ENCODE data around the gene HLA-DRB5. TPM values are rescaled to one million over a fixed set of nuclear protein-coding genes. Genes with fewer than 3 reads are reported as not detected.
"Not testable (repeated sequence)": the region's sequence is repeated elsewhere in the genome, so short reads cannot be mapped to it uniquely, and the experiment has no call there.

The HLA-DRB5 gene
- total RNA-seq, 1 donor from 2014 or later = 3.4 TPM

DNA sequence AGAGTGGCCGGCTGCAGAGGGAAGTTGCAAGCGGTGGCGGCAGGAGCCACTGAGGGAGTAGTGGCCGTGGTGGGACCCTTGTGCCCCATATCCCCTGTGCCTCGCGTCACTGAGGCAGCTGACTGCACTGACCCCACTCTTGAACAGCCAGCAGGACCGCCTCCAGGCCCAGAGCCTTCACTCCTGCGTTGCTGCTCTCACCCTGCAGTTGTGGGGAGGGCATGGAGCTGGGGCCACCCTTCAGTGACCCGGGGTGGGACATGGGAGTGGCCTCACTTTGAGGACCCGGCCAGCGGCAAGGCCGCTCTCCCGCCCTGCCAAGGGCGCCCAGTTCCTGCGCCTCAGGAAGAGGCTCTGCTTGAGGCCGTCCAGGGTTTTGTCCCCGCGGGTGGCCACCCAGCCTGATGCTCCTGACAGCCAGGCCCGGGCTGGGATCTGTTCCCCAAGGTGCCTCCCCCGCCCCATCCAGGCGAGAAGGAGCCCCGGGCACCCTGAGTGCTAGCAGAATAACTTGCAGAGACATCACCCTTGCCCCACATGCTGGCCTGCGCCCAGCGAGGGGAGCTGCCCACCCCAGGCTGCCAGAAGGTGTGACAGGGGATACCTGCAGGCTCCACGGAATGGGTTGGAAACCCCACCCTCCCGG is 46.0 kb downstream of the HLA-DRB5 start:
- H3K4me1 ChIP-seq = no peaks in the 10 kb centered on the region
- no peak overlapping the region for H3K27ac Mint-ChIP-seq
- no peak overlapping the region for H3K4me3 Mint-ChIP-seq
- no peak overlapping the region for H3K4me2 ChIP-seq
- no peak for DNase-seq (ENCODE audit: low spot score)
- no peaks in the 10 kb centered on the region for H3K79me2 ChIP-seq (ENCODE audit: low read depth)
- no peaks in the 10 kb centered on the region for H3K9me3 ChIP-seq (ENCODE audit: low read depth)
- no peaks in the 10 kb centered on the region for H3K36me3 Mint-ChIP-seq
- TF ChIP-seq CTCF (IDR thresholded peaks at IDR 0.05) (no peak), EZH2 (IDR thresholded peaks at IDR 0.05) (no peak), EZH2phosphoT487 (IDR thresholded peaks at IDR 0.05) (no peak)
- no peaks in the 10 kb centered on the region for H3K27me3 ChIP-seq
- no peaks in the 10 kb centered on the region for H3K36me3 ChIP-seq
- no peak overlapping the region for H3K9ac ChIP-seq
- H3F3A ChIP-seq (ENCODE audit: low read depth) = no peaks in the 10 kb centered on the region
- H3K9me3 Mint-ChIP-seq = no peaks in the 10 kb centered on the region
- H2AFZ ChIP-seq (replicated peaks) = no peak overlapping the region
- H3K4me3 ChIP-seq = no peak overlapping the region
- no peaks in the 10 kb centered on the region for H4K20me1 ChIP-seq (ENCODE audit: low read depth)
- no peaks in the 10 kb centered on the region for H3K27me3 Mint-ChIP-seq (ENCODE audit: insufficient read depth, low read depth)
- H3K4me1 Mint-ChIP-seq = no peaks in the 10 kb centered on the region
- H3K27ac ChIP-seq = no peak overlapping the region

- H3K36me3 Mint-ChIP-seq = no peaks in the 10 kb centered on the region
- no peak overlapping the region for H3K4me2 ChIP-seq
Measured at GRCh38 chr6:32475392-32476206, 54.5 kb downstream of the HLA-DRB5 start.

GRCh38 chr6:32473376-32474348 is 56.4 kb downstream of the HLA-DRB5 start:
- not testable (repeated sequence) for H4K20me1 ChIP-seq (ENCODE audit: low read depth); H3K4me1 Mint-ChIP-seq; H3K27me3 ChIP-seq; H3K27ac ChIP-seq; H3K9me3 ChIP-seq (ENCODE audit: low read depth); H3F3A ChIP-seq (ENCODE audit: low read depth); H3K9me3 Mint-ChIP-seq; H3K4me3 Mint-ChIP-seq; H3K9ac ChIP-seq; H3K4me2 ChIP-seq; H3K36me3 ChIP-seq; H3K79me2 ChIP-seq (ENCODE audit: low read depth); H3K4me1 ChIP-seq; H3K4me3 ChIP-seq; H3K36me3 Mint-ChIP-seq; H3K27me3 Mint-ChIP-seq (ENCODE audit: insufficient read depth, low read depth); H3K27ac Mint-ChIP-seq
- peak; percentile 56 for DNase-seq (ENCODE audit: low spot score)
- H2AFZ ChIP-seq (replicated peaks) = peak overlapping the region; percentile 94

More at GRCh38 chr6:32475392-32476206, 54.5 kb downstream of the HLA-DRB5 start:
- no peaks in the 10 kb centered on the region for H3K36me3 ChIP-seq
- TF ChIP-seq CTCF (IDR thresholded peaks at IDR 0.05) (no peak), EZH2phosphoT487 (IDR thresholded peaks at IDR 0.05) (no peak), EZH2 (IDR thresholded peaks at IDR 0.05) (no peak)
- no peak overlapping the region for H3K4me3 ChIP-seq
- H3K27me3 Mint-ChIP-seq (ENCODE audit: insufficient read depth, low read depth) = peaks cover 7% of the 10 kb centered on the region
- no peaks in the 10 kb centered on the region for H3K79me2 ChIP-seq (ENCODE audit: low read depth)
- H3K9ac ChIP-seq = no peak overlapping the region
- H4K20me1 ChIP-seq (ENCODE audit: low read depth) = no peaks in the 10 kb centered on the region
- H2AFZ ChIP-seq (replicated peaks) = no peak overlapping the region
- DNase-seq (ENCODE audit: low spot score) = no peak
- H3K9me3 Mint-ChIP-seq = peaks cover 2% of the 10 kb centered on the region
- no peaks in the 10 kb centered on the region for H3K4me1 ChIP-seq
- no peaks in the 10 kb centered on the region for H3K9me3 ChIP-seq (ENCODE audit: low read depth)
- no peak overlapping the region for H3K27ac Mint-ChIP-seq
- no peaks in the 10 kb centered on the region for H3F3A ChIP-seq (ENCODE audit: low read depth)
- no peak overlapping the region for H3K27ac ChIP-seq
- H3K4me3 Mint-ChIP-seq = no peak overlapping the region
- H3K27me3 ChIP-seq = no peaks in the 10 kb centered on the region
- H3K4me1 Mint-ChIP-seq = no peaks in the 10 kb centered on the region

All from neural progenitor cell (in vitro differentiated cells).